Fibroblast of lung (primary cell): Measurements from ENCODE around the gene RNF25. TPM values are rescaled to one million over a fixed set of nuclear protein-coding genes. Genes with fewer than 3 reads are reported as not detected.

Experiments used
- DNase-seq, 2 donors: peaks; one replicate each; pipeline versions ENCODE4 v3.0.0 to v3.0.0-alpha.2; 2010; ENCODE audit warnings: low read depth in 2 of 2
- H2AFZ ChIP-seq: 2 replicates; pipeline ENCODE4 v1.5.1; 2012; ENCODE audit warnings: low read length, control low read depth, inconsistent platforms
- H3K27ac ChIP-seq: 2 replicates; pipeline ENCODE4 v1.5.1; 2011; ENCODE audit warnings: low read length, control low read depth; ENCODE audit not compliant: insufficient read depth
- H3K27me3 ChIP-seq: 2 replicates; pipeline ENCODE4 v1.5.1; 2011; ENCODE audit warnings: mild to moderate bottlenecking, low read length; ENCODE audit not compliant: control insufficient read depth, insufficient read depth
- H3K36me3 ChIP-seq: 2 replicates; pipeline ENCODE4 v1.5.1; 2011; ENCODE audit warnings: low read length; ENCODE audit not compliant: control insufficient read depth, insufficient read depth
- H3K4me1 ChIP-seq: 2 replicates; pipeline ENCODE4 v1.5.1; 2011; ENCODE audit warnings: low read length; ENCODE audit not compliant: control insufficient read depth, insufficient read depth; ENCODE audit errors: extremely low read depth
- H3K4me2 ChIP-seq: 2 replicates; pipeline ENCODE4 v1.5.1; 2011; ENCODE audit warnings: low read length, control low read depth; ENCODE audit not compliant: insufficient read depth; ENCODE audit errors: extremely low read depth
- H3K4me3 ChIP-seq, 4 experiments: fragments of 200-600 bp in 1 of 4; sonication (generic) in 1 of 4; replicated peaks in 1 of 4; 2 replicates each; pipeline ENCODE4 v1.5.1; 2011 to 2016; ENCODE audit warnings: low read length in 4 of 4, low read depth in 3 of 4, mild to moderate bottlenecking in 3 of 4, control low read depth in 2 of 4, inconsistent platforms in 1 of 4, mixed read lengths in 1 of 4; ENCODE audit not compliant: insufficient read depth in 1 of 4; ENCODE audit errors: control extremely low read depth in 1 of 4
- H3K79me2 ChIP-seq: 2 replicates; pipeline ENCODE4 v1.5.1; 2012; ENCODE audit warnings: mild to moderate bottlenecking, low read length, inconsistent platforms; ENCODE audit not compliant: control insufficient read depth, insufficient read depth
- H3K9ac ChIP-seq: 2 replicates; pipeline ENCODE4 v1.5.1; 2011; ENCODE audit warnings: mild to moderate bottlenecking, low read length, control low read depth; ENCODE audit not compliant: insufficient read depth
- H3K9me3 ChIP-seq: 2 replicates; pipeline ENCODE4 v1.5.1; 2012; ENCODE audit warnings: low read depth, low read length; ENCODE audit not compliant: control insufficient read depth, insufficient read depth
- H4K20me1 ChIP-seq: 2 replicates; pipeline ENCODE4 v1.5.1; 2011; ENCODE audit warnings: low read length; ENCODE audit not compliant: control insufficient read depth, insufficient read depth; ENCODE audit errors: extremely low read depth
- CTCF ChIP-seq, 2 donors: IDR thresholded peaks in 1 of 2; conservative IDR thresholded peaks in 1 of 2; 1 replicate in 1 of 2; 2 replicates in 1 of 2; pipeline ENCODE4 v1.5.1; 2011 to 2012; ENCODE audit warnings: low read length in 2 of 2, control low read depth in 1 of 2, inconsistent platforms in 1 of 2, low read depth in 1 of 2, mild to moderate bottlenecking in 1 of 2
- EZH2 ChIP-seq: IDR thresholded peaks from 2 replicates; pipeline ENCODE4 v1.5.1; 2012; ENCODE audit warnings: low read length, control low read depth, mild to moderate bottlenecking; ENCODE audit errors: missing control alignments
- polyA plus RNA-seq, 2 donors: library from polyadenylated mRNA; depleted of rRNA in 1 of 2; stranded (reverse) in 1 of 2; unstranded in 1 of 2; fragments of >200 nt; gene quantifications; 2 replicates each; pipeline ENCODE4 v1.2.1, GENCODE V29; 2011 to 2012; ENCODE audit warnings: missing spikeins in 1 of 2
- total RNA-seq: library from RNA; depleted of rRNA; stranded (reverse); fragments of >200 nt; gene quantifications from 2 replicates; pipeline ENCODE4 v1.2.1, GENCODE V29; 2014

The RNF25 gene
- total and polyA plus RNA-seq, 2 donors (not counting 1 experiment from before 2014, with no cell fraction given) = 39.1 to 42.1 TPM

GRCh38 chr2:218719457-218719856 lies 47.7 kb upstream of the RNF25 start:
- H3K4me2 ChIP-seq = no peak overlapping the region
- H3K27me3 ChIP-seq = no peaks in the 10 kb centered on the region
- DNase-seq = no peak
- H3K9me3 ChIP-seq = no peaks in the 10 kb centered on the region
- H3K9ac ChIP-seq = no peak overlapping the region
- peaks cover 4% of the 10 kb centered on the region for H3K4me1 ChIP-seq
- no peaks in the 10 kb centered on the region for H3K36me3 ChIP-seq
- no peaks in the 10 kb centered on the region for H4K20me1 ChIP-seq
- peaks cover 22% of the 10 kb centered on the region for H3K79me2 ChIP-seq
- H3K27ac ChIP-seq = no peak overlapping the region
- TF ChIP-seq CTCF (conservative IDR thresholded peaks at IDR 0.05 in 1 of 2, IDR thresholded peaks at IDR 0.05 in 1 of 2; ENCODE audit: low read depth in 1 of 2, low read length in 2 of 2) (no peak), EZH2 (no peak)
- H2AFZ ChIP-seq = no peak overlapping the region
- no peak overlapping the region for H3K4me3 ChIP-seq

GRCh38 chr2:218718058-218718457 lies 46.3 kb upstream of the RNF25 start:
- no peak for DNase-seq

GRCh38 chr2:218717262-218717661 lies 45.5 kb upstream of the RNF25 start:
- H3K9ac ChIP-seq = no peak overlapping the region
- DNase-seq = peak; percentile 11 to 45
- H4K20me1 ChIP-seq = no peaks in the 10 kb centered on the region
- peaks cover 33% of the 10 kb centered on the region for H3K79me2 ChIP-seq
- H3K27ac ChIP-seq = no peak overlapping the region
- peak overlapping the region; percentile 26 for H3K4me2 ChIP-seq
- no peaks in the 10 kb centered on the region for H3K36me3 ChIP-seq
- no peak overlapping the region for H2AFZ ChIP-seq
- H3K4me1 ChIP-seq = peaks cover 4% of the 10 kb centered on the region
- no peaks in the 10 kb centered on the region for H3K9me3 ChIP-seq
- no peak overlapping the region for H3K4me3 ChIP-seq
- H3K27me3 ChIP-seq = no peaks in the 10 kb centered on the region
- no peak for TF ChIP-seq CTCF (conservative IDR thresholded peaks at IDR 0.05 in 1 of 2, IDR thresholded peaks at IDR 0.05 in 1 of 2; ENCODE audit: low read depth in 1 of 2, low read length in 2 of 2)
- no peak for TF ChIP-seq EZH2

More at GRCh38 chr2:218718058-218718457, 46.3 kb upstream of the RNF25 start:
- Histone ChIP-seq H3K27ac (no peak overlapping the region), H3K79me2 (peaks cover 31% of the 10 kb centered on the region), H3K4me2 (no peak overlapping the region), H3K4me3 (no peak overlapping the region), H3K4me1 (peaks cover 4% of the 10 kb centered on the region), H4K20me1 (no peaks in the 10 kb centered on the region), H2AFZ (no peak overlapping the region), H3K36me3 (no peaks in the 10 kb centered on the region), H3K27me3 (no peaks in the 10 kb centered on the region), H3K9me3 (no peaks in the 10 kb centered on the region), H3K9ac (no peak overlapping the region)
- no peak for TF ChIP-seq CTCF (conservative IDR thresholded peaks at IDR 0.05 in 1 of 2, IDR thresholded peaks at IDR 0.05 in 1 of 2; ENCODE audit: low read depth in 1 of 2, low read length in 2 of 2)
- no peak for TF ChIP-seq EZH2
